IMR-90 (cell line): ENCODE results near the gene NEK4. TPM values are rescaled to one million over a fixed set of nuclear protein-coding genes. Genes with fewer than 3 reads are reported as not detected.

ENCODE experiments used
- ATAC-seq: fragments of 200-7000 bp; cut with Tn5 transposase; 2 replicates; pipeline ENCODE4 v1.9.1; 2020; ENCODE audit warnings: low read depth, mild to moderate bottlenecking, moderate library complexity
- BruUV-seq: library from RNA; stranded (reverse); fragments of 400-500 nt; replicated peaks from 2 replicates; lab custom pipeline; 2021; lab: Mats Ljungman, UMichigan
- CTCF ChIA-PET: fragments of 300-600 bp; formaldehyde crosslinking; extraction: SDS; loops from one replicate; lab custom pipeline; 2021; ENCODE audit warnings: antibody characterized with exemption; lab: Yijun Ruan, JAX
- POLR2A ChIA-PET: fragments of 300-600 bp; sonication (Branson Sonifier 250); formaldehyde crosslinking; loops from one replicate; lab custom pipeline; 2022; ENCODE audit warnings: antibody characterized with exemption; ENCODE audit not compliant: unreplicated experiment; lab: Charles Lee
- DNase-seq: peaks from one replicate; pipeline ENCODE4 v3.0.0; 2013
- H2AFZ ChIP-seq: replicated peaks from 2 replicates; pipeline ENCODE3; 2013; ENCODE audit warnings: low read length, mild to moderate bottlenecking; ENCODE audit not compliant: poor library complexity
- H2AK5ac ChIP-seq: 2 replicates; pipeline ENCODE4 v1.6.1; 2013; ENCODE audit warnings: low read depth, low read length, inconsistent platforms
- H2AK9ac ChIP-seq: replicated peaks from 2 replicates; pipeline ENCODE3; 2013; ENCODE audit warnings: mild to moderate bottlenecking, low read depth, low read length, moderate library complexity; ENCODE audit not compliant: poor library complexity
- H2BK120ac ChIP-seq: 2 replicates; pipeline ENCODE4 v1.6.1; 2013; ENCODE audit warnings: low read depth, low read length, inconsistent platforms
- H2BK15ac ChIP-seq: 3 replicates; pipeline ENCODE4 v1.6.1; 2013; ENCODE audit warnings: low read depth, low read length, inconsistent platforms
- H2BK20ac ChIP-seq: 2 replicates; pipeline ENCODE4 v1.6.1; 2013; ENCODE audit warnings: low read depth, mild to moderate bottlenecking, inconsistent platforms, low read length, moderate library complexity
- H2BK5ac ChIP-seq: 2 replicates; pipeline ENCODE4 v1.6.1; 2013; ENCODE audit warnings: mild to moderate bottlenecking, low read depth, low read length, inconsistent platforms; ENCODE audit not compliant: poor library complexity, severe bottlenecking
- H3K14ac ChIP-seq: replicated peaks from 2 replicates; pipeline ENCODE4 v1.6.1; 2013; ENCODE audit warnings: low read depth, low read length, inconsistent platforms
- H3K18ac ChIP-seq: 2 replicates; pipeline ENCODE4 v1.6.1; 2013; ENCODE audit warnings: low read depth, low read length, control low read depth
- H3K23ac ChIP-seq: 2 replicates; pipeline ENCODE4 v1.6.1; 2013; ENCODE audit warnings: low read depth, low read length, inconsistent platforms
- H3K27ac ChIP-seq: 2 replicates; pipeline ENCODE4 v1.5.1; 2013; ENCODE audit warnings: mild to moderate bottlenecking, control low read depth, low read length; ENCODE audit not compliant: insufficient read depth
- H3K27me3 ChIP-seq: 2 replicates; pipeline ENCODE4 v1.6.1; 2013; ENCODE audit warnings: low read length; ENCODE audit not compliant: control insufficient read depth, insufficient read depth
- H3K36me3 ChIP-seq: 2 replicates; pipeline ENCODE4 v1.6.1; 2013; ENCODE audit warnings: low read length, mixed read lengths; ENCODE audit not compliant: control insufficient read depth, insufficient read depth
- H3K4ac ChIP-seq: 2 replicates; pipeline ENCODE4 v1.6.1; 2013; ENCODE audit warnings: low read depth, low read length, inconsistent platforms
- H3K4me1 ChIP-seq: 2 replicates; pipeline ENCODE4 v1.6.1; 2013; ENCODE audit warnings: low read length, mixed read lengths; ENCODE audit not compliant: control insufficient read depth, insufficient read depth
- H3K4me2 ChIP-seq: 2 replicates; pipeline ENCODE4 v1.6.1; 2013; ENCODE audit warnings: low read depth, mild to moderate bottlenecking, control low read depth, low read length, moderate library complexity
- H3K4me3 ChIP-seq: 2 replicates; pipeline ENCODE4 v1.5.1; 2013; ENCODE audit warnings: low read depth, mild to moderate bottlenecking, control low read depth, low read length, moderate library complexity; ENCODE audit not compliant: insufficient read depth
- H3K56ac ChIP-seq: 2 replicates; pipeline ENCODE4 v1.6.1; 2013; ENCODE audit warnings: low read length, inconsistent platforms; ENCODE audit not compliant: insufficient read depth; ENCODE audit errors: extremely low read depth
- H3K79me1 ChIP-seq, 2 experiments: 2 replicates each; pipeline ENCODE4 v1.6.1; 2013; ENCODE audit warnings: low read length in 2 of 2, inconsistent platforms in 1 of 2, low read depth in 1 of 2
- H3K9ac ChIP-seq: 2 replicates; pipeline ENCODE4 v1.6.1; 2013; ENCODE audit warnings: low read depth, low read length, control low read depth
- H3K9me1 ChIP-seq: 2 replicates; pipeline ENCODE4 v1.6.1; 2013; ENCODE audit warnings: low read length, inconsistent platforms; ENCODE audit not compliant: insufficient read depth
- H3K9me3 ChIP-seq: 2 replicates; pipeline ENCODE4 v1.6.1; 2013; ENCODE audit warnings: low read length; ENCODE audit not compliant: control insufficient read depth, insufficient read depth
- H4K20me1 ChIP-seq: 2 replicates; pipeline ENCODE4 v1.6.1; 2013; ENCODE audit warnings: low read length, inconsistent platforms; ENCODE audit not compliant: insufficient read depth
- H4K5ac ChIP-seq: 2 replicates; pipeline ENCODE4 v1.6.1; 2013; ENCODE audit warnings: mild to moderate bottlenecking, low read depth, low read length, control low read depth
- H4K8ac ChIP-seq, 2 experiments: 2 replicates each; pipeline ENCODE4 v1.6.1; 2013; ENCODE audit warnings: low read depth in 2 of 2, low read length in 2 of 2, control low read depth in 1 of 2, inconsistent platforms in 1 of 2
- H4K91ac ChIP-seq: 2 replicates; pipeline ENCODE4 v1.6.1; 2013; ENCODE audit warnings: low read depth, low read length, inconsistent platforms; ENCODE audit not compliant: insufficient read depth
- CHD1 ChIP-seq: IDR thresholded peaks from 2 replicates; pipeline ENCODE4 v1.6.1; 2012; ENCODE audit warnings: low read depth, low read length, improper control_type of control experiment
- CTCF ChIP-seq: conservative IDR thresholded peaks from 2 replicates; pipeline ENCODE4 v1.5.1; 2012; ENCODE audit warnings: mild to moderate bottlenecking, low read depth, low read length, improper control_type of control experiment
- FOS ChIP-seq: fragments of 150-350 bp; IDR thresholded peaks from 2 replicates; pipeline ENCODE4 v1.6.1; 2016; ENCODE audit warnings: low read depth, low read length
- MXI1 ChIP-seq: IDR thresholded peaks from 2 replicates; pipeline ENCODE4 v1.6.1; 2012; ENCODE audit warnings: low read depth, mild to moderate bottlenecking, low read length, moderate library complexity, borderline replicate concordance
- NFE2L2 ChIP-seq: fragments of 150-350 bp; IDR thresholded peaks from 2 replicates; pipeline ENCODE4 v1.6.1; 2016; ENCODE audit warnings: low read depth, mild to moderate bottlenecking, low read length
- POLR2A ChIP-seq: IDR thresholded peaks from 2 replicates; pipeline ENCODE4 v1.6.1; 2012; ENCODE audit warnings: mild to moderate bottlenecking, low read depth, low read length
- RCOR1 ChIP-seq: IDR thresholded peaks from 2 replicates; pipeline ENCODE4 v1.6.1; 2012; ENCODE audit warnings: mild to moderate bottlenecking, low read length, improper control_type of control experiment; ENCODE audit not compliant: insufficient replicate concordance
- RFX5 ChIP-seq: IDR thresholded peaks from 2 replicates; pipeline ENCODE4 v1.8.0; 2012; ENCODE audit warnings: low read depth, mild to moderate bottlenecking, low read length, moderate library complexity
- SMC3 ChIP-seq: fragments of 150-350 bp; IDR thresholded peaks from 2 replicates; pipeline ENCODE4 v1.6.1; 2016; ENCODE audit warnings: low read depth, mild to moderate bottlenecking, antibody characterized with exemption, low read length, moderate library complexity
- WGBS, 2 experiments: methylation state at CpG; one replicate each; pipeline versions ENCODE4 v1.1.5 to v1.1.7; 2013; ENCODE audit warnings: missing lambda C conversion rate in 2 of 2; ENCODE audit not compliant: insufficient read length in 1 of 2; ENCODE audit errors: extremely low coverage in 2 of 2; 5-methylcytosine and 5-hydroxymethylcytosine counted together
- dilution Hi-C: fragments of 300-500 bp; cut with HindIII; formaldehyde crosslinking; loops from one replicate; pipeline ENCODE4 v1.14.3; 2018; ENCODE audit warnings: low sequenced_read_pairs; ENCODE audit not compliant: unreplicated experiment
- in situ Hi-C: fragments of 300-500 bp; cut with MboI; formaldehyde crosslinking; loops from 3 replicates; pipeline ENCODE4 v1.14.3; 2019; ENCODE audit warnings: low sequenced_read_pairs, inconsistent platforms, mixed read lengths
- intact Hi-C: fragments of 100-400 bp; cut with micrococcal nuclease; formaldehyde crosslinking; loops from 2 replicates; pipeline ENCODE4 v1.10.0; 2022
- polyA plus RNA-seq, 3 experiments: library from polyadenylated mRNA; depleted of rRNA; stranded (reverse); fragments of >200 nt; gene quantifications; 2 replicates each; pipeline ENCODE4 v1.2.3, GENCODE V29; 2012; ENCODE audit warnings: low replicate concordance in 1 of 3
- total RNA-seq: library from RNA; depleted of rRNA; stranded (reverse); fragments of >200 nt; gene quantifications from 2 replicates; pipeline ENCODE4 v1.2.3, GENCODE V29; 2012

Gene NEK4
- total and polyA plus RNA-seq, 2 of the 4 experiments (the other 2 are of a cell fraction) = 10.3 to 24.7 TPM

DNA sequence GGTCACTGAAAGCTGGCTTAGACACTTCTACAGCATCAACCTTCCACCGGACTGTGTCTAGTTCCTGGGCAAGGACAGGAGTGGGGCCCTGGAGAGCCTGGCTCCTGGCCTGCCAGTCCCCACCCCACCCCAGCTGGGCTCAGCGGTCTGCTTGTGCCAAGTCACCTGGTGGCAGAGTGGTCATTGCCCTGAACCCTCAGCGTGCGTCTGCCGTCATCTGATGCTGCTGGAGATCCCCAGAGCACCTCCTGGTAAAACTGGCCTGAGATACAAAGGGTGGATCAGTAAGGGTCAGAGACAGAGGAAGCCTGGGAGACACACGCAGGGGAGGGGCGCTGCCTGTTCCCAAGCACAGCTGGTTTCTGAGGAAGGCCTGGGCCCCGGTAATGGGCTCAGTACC, 43.1 kb upstream of the NEK4 start:
- BruUV-seq = no TSS peak
- dilution Hi-C loops = no loop called here
- CTCF ChIA-PET = no interaction called here

More for the DNA sequence above, 43.1 kb upstream of the NEK4 start:
- no peaks in the 10 kb centered on the region for H3K9me1 ChIP-seq
- no peak overlapping the region for H3K9ac ChIP-seq
- H3K23ac ChIP-seq = no peak overlapping the region
- POLR2A ChIA-PET = no interaction called here
- H3K4ac ChIP-seq = no peak overlapping the region
- no peak overlapping the region for H3K27ac ChIP-seq
- no peak overlapping the region for H3K18ac ChIP-seq
- no peak overlapping the region for H3K4me3 ChIP-seq
- H3K56ac ChIP-seq = no peak overlapping the region
- no peak overlapping the region for H4K8ac ChIP-seq
- no peak overlapping the region for H2AFZ ChIP-seq
- WGBS, 2 experiments = 66% methylated on average over 5 of the region's 8 CpGs; no CpG with 5 or more reads in 1 of the 2 experiments
- no peak overlapping the region for H2BK5ac ChIP-seq
- no peaks in the 10 kb centered on the region for H3K79me1 ChIP-seq
- in situ Hi-C loops (no loop called here), intact Hi-C loops (no loop called here)
- DNase-seq (no peak), ATAC-seq (no peak)
- H2AK9ac ChIP-seq = no peak overlapping the region
- H4K5ac ChIP-seq = no peak overlapping the region
- no peak overlapping the region for H4K91ac ChIP-seq
- H3K36me3 ChIP-seq = no peaks in the 10 kb centered on the region
- no peak overlapping the region for H3K4me2 ChIP-seq
- no peak overlapping the region for H2BK20ac ChIP-seq
- TF ChIP-seq RCOR1 = no peak
- TF ChIP-seq CHD1 = no peak
- TF ChIP-seq CTCF = no peak
- no peak for TF ChIP-seq MXI1
- no peak for TF ChIP-seq POLR2A
- no peak for TF ChIP-seq NFE2L2
- no peak for TF ChIP-seq FOS
- TF ChIP-seq RFX5 = no peak
- TF ChIP-seq SMC3 = no peak
- H2BK120ac ChIP-seq = no peak overlapping the region
- H3K4me1 ChIP-seq = no peaks in the 10 kb centered on the region
- H3K14ac ChIP-seq = no peak overlapping the region
- H4K20me1 ChIP-seq = no peaks in the 10 kb centered on the region
- H2BK15ac ChIP-seq = no peak overlapping the region
- no peak overlapping the region for H2AK5ac ChIP-seq
- peaks cover 24% of the 10 kb centered on the region for H3K27me3 ChIP-seq
- no peaks in the 10 kb centered on the region for H3K9me3 ChIP-seq
